ENCODE results near the gene MAMLD1. TPM values are rescaled to one million over a fixed set of nuclear protein-coding genes. Genes with fewer than 3 reads are reported as not detected.

MAMLD1 gene
- total RNA-seq, 1 donor from 2014 or later = 5.0 TPM

DNA sequence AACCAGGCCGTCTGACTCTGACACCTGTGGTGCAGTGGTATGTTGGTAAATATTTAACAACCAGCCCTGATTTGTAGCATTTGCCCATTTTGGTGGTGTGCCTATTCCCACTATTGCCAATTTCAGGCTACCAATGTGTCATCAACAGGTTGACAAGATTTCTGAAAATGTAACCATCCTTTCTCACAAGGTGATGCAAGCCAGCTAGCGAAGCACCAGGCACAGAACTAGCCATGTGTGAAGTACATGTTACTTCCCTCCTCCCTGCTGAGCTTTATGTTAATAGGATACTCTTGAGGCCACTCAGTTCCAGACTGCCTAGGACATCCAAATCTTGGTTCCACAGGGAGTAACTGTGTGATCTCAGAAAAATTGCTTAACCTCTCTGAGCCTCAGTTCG is 7.2 kb upstream of the MAMLD1 start:
- no peaks in the 10 kb centered on the region for H3K9me3 ChIP-seq
- TF ChIP-seq, protein P1, sequence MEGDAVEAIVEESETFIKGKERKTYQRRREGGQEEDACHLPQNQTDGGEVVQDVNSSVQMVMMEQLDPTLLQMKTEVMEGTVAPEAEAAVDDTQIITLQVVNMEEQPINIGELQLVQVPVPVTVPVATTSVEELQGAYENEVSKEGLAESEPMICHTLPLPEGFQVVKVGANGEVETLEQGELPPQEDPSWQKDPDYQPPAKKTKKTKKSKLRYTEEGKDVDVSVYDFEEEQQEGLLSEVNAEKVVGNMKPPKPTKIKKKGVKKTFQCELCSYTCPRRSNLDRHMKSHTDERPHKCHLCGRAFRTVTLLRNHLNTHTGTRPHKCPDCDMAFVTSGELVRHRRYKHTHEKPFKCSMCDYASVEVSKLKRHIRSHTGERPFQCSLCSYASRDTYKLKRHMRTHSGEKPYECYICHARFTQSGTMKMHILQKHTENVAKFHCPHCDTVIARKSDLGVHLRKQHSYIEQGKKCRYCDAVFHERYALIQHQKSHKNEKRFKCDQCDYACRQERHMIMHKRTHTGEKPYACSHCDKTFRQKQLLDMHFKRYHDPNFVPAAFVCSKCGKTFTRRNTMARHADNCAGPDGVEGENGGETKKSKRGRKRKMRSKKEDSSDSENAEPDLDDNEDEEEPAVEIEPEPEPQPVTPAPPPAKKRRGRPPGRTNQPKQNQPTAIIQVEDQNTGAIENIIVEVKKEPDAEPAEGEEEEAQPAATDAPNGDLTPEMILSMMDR (IDR thresholded peaks at IDR 0.05) = no peak
- H3K27ac ChIP-seq = no peak overlapping the region
- ATAC-seq (no peak), DNase-seq (no peak)
- H3K36me3 ChIP-seq = no peaks in the 10 kb centered on the region
- no peaks in the 10 kb centered on the region for H3K27me3 ChIP-seq
- H3K4me3 ChIP-seq = no peak overlapping the region
- no peaks in the 10 kb centered on the region for H3K4me1 ChIP-seq
- intact Hi-C loops (cut with DNase I) = no loop called here

DNA sequence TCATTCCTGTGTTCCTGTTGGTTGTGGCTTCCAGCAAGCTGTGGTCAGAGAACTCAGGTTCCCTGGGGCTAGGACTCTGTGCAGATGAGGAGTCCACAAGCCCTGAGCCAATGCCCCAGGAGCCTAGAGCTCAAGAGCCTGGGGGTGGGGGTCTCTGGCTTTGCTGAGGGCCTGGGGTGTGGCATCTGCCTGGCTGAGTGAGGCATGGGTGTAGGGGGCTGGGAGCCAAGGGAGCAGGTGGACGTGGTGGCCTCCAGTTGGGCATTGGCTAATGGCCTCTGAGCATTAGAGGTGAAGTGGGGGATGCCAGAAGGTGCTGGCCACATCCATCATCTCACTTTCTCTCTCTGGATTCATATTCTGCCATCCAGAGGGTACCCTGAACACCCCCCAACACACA is 5.3 kb upstream of the MAMLD1 start:
- no peaks in the 10 kb centered on the region for H3K9me3 ChIP-seq
- DNase-seq (no peak), ATAC-seq (no peak)
- TF ChIP-seq, protein P1 (IDR thresholded peaks at IDR 0.05) = no peak
- no peak overlapping the region for H3K4me3 ChIP-seq
- no peaks in the 10 kb centered on the region for H3K27me3 ChIP-seq
- H3K36me3 ChIP-seq = no peaks in the 10 kb centered on the region
- intact Hi-C loops (cut with DNase I) = no loop called here
- H3K4me1 ChIP-seq = no peaks in the 10 kb centered on the region
- H3K27ac ChIP-seq = no peak overlapping the region

DNA sequence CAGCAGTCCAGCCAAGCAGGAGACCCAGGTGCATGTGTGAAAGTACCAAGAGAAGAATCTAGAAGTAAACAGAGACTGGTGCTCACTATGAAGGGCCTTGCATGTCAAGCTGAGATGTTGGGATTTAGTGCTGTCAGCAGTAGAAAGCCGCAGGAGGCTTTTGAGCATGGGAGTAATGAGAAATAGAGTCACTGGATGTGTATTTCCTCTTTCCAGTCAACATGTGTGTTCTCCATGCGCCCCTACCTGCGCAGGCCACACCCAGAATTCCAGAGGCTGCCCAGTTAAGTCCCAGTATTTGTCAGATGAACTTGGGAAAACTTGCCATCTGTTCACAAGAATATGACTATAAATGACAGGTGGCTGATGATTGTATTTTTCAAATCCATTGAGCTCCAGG is 4.5 kb upstream of the MAMLD1 start:
- no peak overlapping the region for H3K27ac ChIP-seq
- intact Hi-C loops (cut with DNase I) = no loop called here
- TF ChIP-seq, protein P1 (IDR thresholded peaks at IDR 0.05) = no peak
- no peaks in the 10 kb centered on the region for H3K36me3 ChIP-seq
- DNase-seq = no peak
- no peaks in the 10 kb centered on the region for H3K9me3 ChIP-seq
- ATAC-seq = no peak
- no peaks in the 10 kb centered on the region for H3K4me1 ChIP-seq
- H3K27me3 ChIP-seq = no peaks in the 10 kb centered on the region
- no peak overlapping the region for H3K4me3 ChIP-seq

DNA sequence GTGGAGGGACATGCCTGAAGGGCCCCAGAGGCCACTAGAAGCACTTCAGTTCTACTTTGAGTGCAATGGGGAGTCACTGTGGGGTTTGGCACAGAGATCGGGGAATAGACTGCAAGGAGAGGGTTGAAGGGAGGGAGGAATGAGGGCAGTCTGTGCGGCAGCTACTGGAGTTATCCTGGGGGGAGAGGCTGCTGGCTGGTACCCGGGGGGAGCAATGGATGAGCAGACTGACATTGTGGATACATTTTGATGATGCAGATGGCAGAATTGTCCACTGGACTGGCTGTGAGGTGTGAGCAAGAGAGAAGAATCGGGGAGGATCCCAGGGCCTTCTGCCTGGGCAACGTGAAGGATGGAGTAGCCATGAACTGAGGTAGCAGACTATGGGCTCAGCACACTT is 2.8 kb upstream of the MAMLD1 start:
- no peak overlapping the region for H3K27ac ChIP-seq
- intact Hi-C loops (cut with DNase I) = no loop called here
- ATAC-seq (no peak), DNase-seq (no peak)
- H3K27me3 ChIP-seq = no peaks in the 10 kb centered on the region
- H3K4me3 ChIP-seq = no peak overlapping the region
- H3K9me3 ChIP-seq = no peaks in the 10 kb centered on the region
- TF ChIP-seq, protein P1 (IDR thresholded peaks at IDR 0.05) = no peak
- H3K4me1 ChIP-seq = no peaks in the 10 kb centered on the region
- H3K36me3 ChIP-seq = no peaks in the 10 kb centered on the region

DNA sequence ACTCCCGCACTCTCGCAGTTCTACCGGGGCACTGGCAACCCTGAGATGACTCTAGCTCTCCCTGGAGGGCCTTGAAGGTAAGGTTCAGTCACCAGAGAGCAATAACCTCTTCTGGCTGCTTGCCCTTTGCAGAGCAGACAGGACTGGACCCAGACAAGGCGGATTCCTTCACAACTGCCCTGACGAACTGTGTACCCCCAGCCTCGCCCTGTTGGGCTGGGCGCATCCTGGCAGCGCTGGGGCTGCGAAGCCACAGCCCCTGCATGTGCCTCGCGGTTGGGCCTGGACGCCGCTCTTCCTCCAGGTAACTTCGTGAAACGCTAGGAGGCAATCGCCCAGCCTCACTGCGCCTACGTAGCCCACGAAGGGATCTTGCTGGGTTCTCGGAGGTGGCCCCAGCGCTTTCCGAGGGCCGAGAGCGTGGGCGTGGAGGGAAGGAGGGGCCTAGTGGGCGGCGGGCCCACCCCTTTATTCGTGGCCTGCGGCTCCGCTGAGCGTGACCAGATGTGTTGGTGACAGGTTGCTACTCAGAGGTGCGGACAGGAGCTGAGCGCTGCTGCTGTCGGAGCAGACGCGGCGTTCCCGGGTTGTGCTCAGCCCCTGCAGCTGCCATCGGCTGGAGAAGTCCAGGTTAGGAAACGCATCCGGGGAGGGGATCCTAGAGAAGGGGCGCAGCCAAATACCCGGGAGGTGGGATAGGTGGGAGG is 1.9 kb upstream of the MAMLD1 start:
- TF ChIP-seq, protein P1 (IDR thresholded peaks at IDR 0.05) = no peak
- Histone ChIP-seq H3K27me3 (no peaks in the 10 kb centered on the region), H3K9me3 (no peaks in the 10 kb centered on the region), H3K4me1 (no peaks in the 10 kb centered on the region), H3K27ac (no peak overlapping the region), H3K4me3 (peak overlapping the region; percentile 58), H3K36me3 (no peaks in the 10 kb centered on the region)
- DNase-seq (peak; percentile 63), ATAC-seq (no peak)
- intact Hi-C loops (cut with DNase I) = no loop called here
